ENCODE measurements around the gene LPP. TPM values are rescaled to one million over a fixed set of nuclear protein-coding genes. Genes with fewer than 3 reads are reported as not detected.

LPP gene
- total RNA-seq, 1 donor from 2014 or later = 132 TPM

GRCh38 chr3:188469228-188469885 is 315.4 kb downstream of the LPP start:
- H3K4me3 Mint-ChIP-seq = no peak overlapping the region
- no peaks in the 10 kb centered on the region for H3K27me3 Mint-ChIP-seq (ENCODE audit: low read depth)
- H3K27ac Mint-ChIP-seq = no peak overlapping the region
- H3K9me3 Mint-ChIP-seq = peaks cover 23% of the 10 kb centered on the region
- TF ChIP-seq CTCF (IDR thresholded peaks at IDR 0.05; ENCODE audit: unreplicated experiment) = no peak
- peaks cover 16% of the 10 kb centered on the region for H3K4me1 Mint-ChIP-seq
- no peak for DNase-seq (ENCODE audit: low spot score in 2 of 2, unreplicated experiment in 2 of 2)
- H3K36me3 Mint-ChIP-seq = peaks cover 17% of the 10 kb centered on the region

- no peak for TF ChIP-seq CTCF (IDR thresholded peaks at IDR 0.05; ENCODE audit: unreplicated experiment)
- peaks cover 23% of the 10 kb centered on the region for H3K9me3 Mint-ChIP-seq
- DNase-seq (ENCODE audit: low spot score in 2 of 2, unreplicated experiment in 2 of 2) = no peak
- H3K27me3 Mint-ChIP-seq (ENCODE audit: low read depth) = no peaks in the 10 kb centered on the region
- H3K4me3 Mint-ChIP-seq = no peak overlapping the region
- H3K36me3 Mint-ChIP-seq = peaks cover 17% of the 10 kb centered on the region
- H3K27ac Mint-ChIP-seq = no peak overlapping the region
- H3K4me1 Mint-ChIP-seq = peaks cover 16% of the 10 kb centered on the region
Observed at GRCh38 chr3:188470508-188471130, 316.7 kb downstream of the LPP start.

- Mint-ChIP-seq H3K27me3 (ENCODE audit: low read depth) (no peaks in the 10 kb centered on the region), H3K4me1 (peaks cover 16% of the 10 kb centered on the region), H3K36me3 (peaks cover 17% of the 10 kb centered on the region), H3K27ac (no peak overlapping the region), H3K9me3 (peaks cover 23% of the 10 kb centered on the region), H3K4me3 (no peak overlapping the region)
- no peak for DNase-seq (ENCODE audit: low spot score in 2 of 2, unreplicated experiment in 2 of 2)
- TF ChIP-seq CTCF (IDR thresholded peaks at IDR 0.05; ENCODE audit: unreplicated experiment) = no peak
Observed at GRCh38 chr3:188471723-188472122, 317.8 kb downstream of the LPP start.

- peaks cover 17% of the 10 kb centered on the region for H3K36me3 Mint-ChIP-seq
- peaks cover 22% of the 10 kb centered on the region for H3K9me3 Mint-ChIP-seq
- H3K27me3 Mint-ChIP-seq (ENCODE audit: low read depth) = no peaks in the 10 kb centered on the region
- no peak overlapping the region for H3K4me3 Mint-ChIP-seq
- TF ChIP-seq CTCF (IDR thresholded peaks at IDR 0.05; ENCODE audit: unreplicated experiment) = no peak
- no peak overlapping the region for H3K27ac Mint-ChIP-seq
- DNase-seq (ENCODE audit: low spot score in 2 of 2, unreplicated experiment in 2 of 2) = no peak
- peaks cover 20% of the 10 kb centered on the region for H3K4me1 Mint-ChIP-seq
Observed at GRCh38 chr3:188472336-188472735, 318.4 kb downstream of the LPP start.

- peaks cover 16% of the 10 kb centered on the region for H3K4me1 Mint-ChIP-seq
- H3K36me3 Mint-ChIP-seq = peaks cover 14% of the 10 kb centered on the region
- H3K9me3 Mint-ChIP-seq = peaks cover 18% of the 10 kb centered on the region
- no peaks in the 10 kb centered on the region for H3K27me3 Mint-ChIP-seq (ENCODE audit: low read depth)
- no peak overlapping the region for H3K4me3 Mint-ChIP-seq
- DNase-seq (ENCODE audit: low spot score in 2 of 2, unreplicated experiment in 2 of 2) = no peak
- no peak overlapping the region for H3K27ac Mint-ChIP-seq
- no peak for TF ChIP-seq CTCF (IDR thresholded peaks at IDR 0.05; ENCODE audit: unreplicated experiment)
Observed at GRCh38 chr3:188473045-188473444, 319.1 kb downstream of the LPP start.

Data from mesothelial cell of epicardium (in vitro differentiated cells).